ENCODE results near the gene KRTAP4-8. TPM values are rescaled to one million over a fixed set of nuclear protein-coding genes. Genes with fewer than 3 reads are reported as not detected.

Gene KRTAP4-8
- total and polyA plus RNA-seq, 5 donors: not detected

Other genes starting within 250 kb of the KRTAP4-8 start
Only the 30 nearest of the 38 such genes appear.
- not detected for gene KRT39, start 131.2 kb downstream of the KRTAP4-8 start, total RNA-seq
- not detected for gene KRT39, start 131.2 kb downstream of the KRTAP4-8 start, polyA plus RNA-seq
- gene KRT40, start 113.8 kb downstream of the KRTAP4-8 start, total RNA-seq: not detected
- gene KRT40, start 113.8 kb downstream of the KRTAP4-8 start, polyA plus RNA-seq: not detected
- not detected for gene KRTAP3-3, start 104.0 kb downstream of the KRTAP4-8 start, total RNA-seq
- not detected for gene KRTAP3-3, start 104.0 kb downstream of the KRTAP4-8 start, polyA plus RNA-seq
- gene KRTAP3-2, start 98.2 kb downstream of the KRTAP4-8 start, total RNA-seq: not detected
- not detected for gene KRTAP3-2, start 98.2 kb downstream of the KRTAP4-8 start, polyA plus RNA-seq
- not detected for gene KRTAP3-1, start 89.0 kb downstream of the KRTAP4-8 start, total RNA-seq
- gene KRTAP3-1, start 89.0 kb downstream of the KRTAP4-8 start, polyA plus RNA-seq: not detected
- not detected for gene KRTAP1-5, start 70.9 kb downstream of the KRTAP4-8 start, total RNA-seq
- not detected for gene KRTAP1-5, start 70.9 kb downstream of the KRTAP4-8 start, polyA plus RNA-seq
- not detected for gene KRTAP1-4, start 67.9 kb downstream of the KRTAP4-8 start, total RNA-seq
- gene KRTAP1-4, start 67.9 kb downstream of the KRTAP4-8 start, polyA plus RNA-seq: not detected
- gene KRTAP1-3, start 63.3 kb downstream of the KRTAP4-8 start, total RNA-seq: not detected
- gene KRTAP1-3, start 63.3 kb downstream of the KRTAP4-8 start, polyA plus RNA-seq: not detected
- not detected for gene KRTAP1-1, start 56.7 kb downstream of the KRTAP4-8 start, total RNA-seq
- gene KRTAP1-1, start 56.7 kb downstream of the KRTAP4-8 start, polyA plus RNA-seq: not detected
- gene KRTAP2-1, start 50.8 kb downstream of the KRTAP4-8 start, total RNA-seq: not detected
- not detected for gene KRTAP2-1, start 50.8 kb downstream of the KRTAP4-8 start, polyA plus RNA-seq
- not detected for gene KRTAP2-2, start 42.9 kb downstream of the KRTAP4-8 start, total RNA-seq
- gene KRTAP2-2, start 42.9 kb downstream of the KRTAP4-8 start, polyA plus RNA-seq: not detected
- not detected for gene KRTAP2-3, start 38.0 kb downstream of the KRTAP4-8 start, total RNA-seq
- not detected for gene KRTAP2-3, start 38.0 kb downstream of the KRTAP4-8 start, polyA plus RNA-seq
- gene KRTAP2-4, start 32.3 kb downstream of the KRTAP4-8 start, total RNA-seq: not detected
- gene KRTAP2-4, start 32.3 kb downstream of the KRTAP4-8 start, polyA plus RNA-seq: not detected
- gene KRTAP4-7, start 14.0 kb downstream of the KRTAP4-8 start, total RNA-seq: not detected
- gene KRTAP4-7, start 14.0 kb downstream of the KRTAP4-8 start, polyA plus RNA-seq: not detected
- not detected for gene KRTAP4-16, start 4.1 kb upstream of the KRTAP4-8 start, total RNA-seq
- not detected for gene KRTAP4-16, start 4.1 kb upstream of the KRTAP4-8 start, polyA plus RNA-seq
- gene KRTAP4-9, start 7.2 kb upstream of the KRTAP4-8 start, total RNA-seq: not detected
- gene KRTAP4-9, start 7.2 kb upstream of the KRTAP4-8 start, polyA plus RNA-seq: not detected
- gene KRTAP4-11, start 20.2 kb upstream of the KRTAP4-8 start, total RNA-seq: not detected
- not detected for gene KRTAP4-11, start 20.2 kb upstream of the KRTAP4-8 start, polyA plus RNA-seq
- not detected for gene KRTAP4-12, start 26.0 kb upstream of the KRTAP4-8 start, total RNA-seq
- not detected for gene KRTAP4-12, start 26.0 kb upstream of the KRTAP4-8 start, polyA plus RNA-seq
- gene KRTAP4-6, start 42.4 kb upstream of the KRTAP4-8 start, total RNA-seq: not detected
- not detected for gene KRTAP4-6, start 42.4 kb upstream of the KRTAP4-8 start, polyA plus RNA-seq
- not detected for gene KRTAP4-5, start 51.7 kb upstream of the KRTAP4-8 start, total RNA-seq
- not detected for gene KRTAP4-5, start 51.7 kb upstream of the KRTAP4-8 start, polyA plus RNA-seq
- gene KRTAP4-4, start 62.6 kb upstream of the KRTAP4-8 start, total RNA-seq: not detected
- not detected for gene KRTAP4-4, start 62.6 kb upstream of the KRTAP4-8 start, polyA plus RNA-seq
- gene KRTAP4-3, start 70.1 kb upstream of the KRTAP4-8 start, total RNA-seq: not detected
- not detected for gene KRTAP4-3, start 70.1 kb upstream of the KRTAP4-8 start, polyA plus RNA-seq
- not detected for gene KRTAP4-2, start 80.1 kb upstream of the KRTAP4-8 start, total RNA-seq
- not detected for gene KRTAP4-2, start 80.1 kb upstream of the KRTAP4-8 start, polyA plus RNA-seq
- not detected for gene KRTAP4-1, start 86.8 kb upstream of the KRTAP4-8 start, total RNA-seq
- gene KRTAP4-1, start 86.8 kb upstream of the KRTAP4-8 start, polyA plus RNA-seq: not detected
- not detected for gene KRTAP9-1, start 91.7 kb upstream of the KRTAP4-8 start, total RNA-seq
- not detected for gene KRTAP9-1, start 91.7 kb upstream of the KRTAP4-8 start, polyA plus RNA-seq
- not detected for gene KRTAP9-2, start 128.5 kb upstream of the KRTAP4-8 start, total RNA-seq
- not detected for gene KRTAP9-2, start 128.5 kb upstream of the KRTAP4-8 start, polyA plus RNA-seq
- not detected for gene KRTAP9-3, start 134.3 kb upstream of the KRTAP4-8 start, total RNA-seq
- gene KRTAP9-3, start 134.3 kb upstream of the KRTAP4-8 start, polyA plus RNA-seq: not detected
- not detected for gene KRTAP9-8, start 139.9 kb upstream of the KRTAP4-8 start, total RNA-seq
- not detected for gene KRTAP9-8, start 139.9 kb upstream of the KRTAP4-8 start, polyA plus RNA-seq
- not detected for gene KRTAP9-4, start 151.5 kb upstream of the KRTAP4-8 start, total RNA-seq
- not detected for gene KRTAP9-4, start 151.5 kb upstream of the KRTAP4-8 start, polyA plus RNA-seq
- gene KRTAP9-9, start 157.2 kb upstream of the KRTAP4-8 start, total RNA-seq: not detected
- not detected for gene KRTAP9-9, start 157.2 kb upstream of the KRTAP4-8 start, polyA plus RNA-seq